GM12892 (cell line): ENCODE data around the gene DSTYK.

Experiments used
- POLR2A ChIP-seq: IDR thresholded peaks from 2 replicates; pipeline ENCODE4 v1.6.1; 2011; ENCODE audit warnings: low read depth, low read length, control low read depth
- POLR2AphosphoS5 ChIP-seq: IDR thresholded peaks from 2 replicates; pipeline ENCODE4 v1.6.1; 2011; ENCODE audit warnings: low read depth, low read length, control low read depth
- TAF1 ChIP-seq: IDR thresholded peaks from 2 replicates; pipeline ENCODE4 v1.6.1; 2011; ENCODE audit warnings: low read depth, mild to moderate bottlenecking, control low read depth, low read length, borderline replicate concordance

GRCh38 chr1:205122489-205122882, 89.0 kb downstream of the DSTYK start:
- TF ChIP-seq POLR2A = no peak
- no peak for TF ChIP-seq TAF1
- no peak for TF ChIP-seq POLR2AphosphoS5
